ENCODE measurements around the gene FREM2.

FREM2 gene

GRCh38 chr13:38775085-38775484 is 88.2 kb downstream of the FREM2 start:
- Histone ChIP-seq H3K27ac (replicated peaks; ENCODE audit: low read length) (no peak overlapping the region), H3K79me1 (ENCODE audit: low read depth, low read length) (no peaks in the 10 kb centered on the region), H3K4ac (ENCODE audit: low read length) (no peak overlapping the region), H3K4me2 (ENCODE audit: insufficient read depth, low read length, poor library complexity, severe bottlenecking) (no peak overlapping the region), H3K27me3 (ENCODE audit: control insufficient read depth in 3 of 3, insufficient read depth in 3 of 3, low read depth in 1 of 3, low read length in 3 of 3) (no peaks in the 10 kb centered on the region), H4K91ac (ENCODE audit: low read depth, low read length, poor library complexity) (no peak overlapping the region), H3K4me1 (ENCODE audit: control insufficient read depth in 2 of 2, insufficient read depth in 1 of 2, low read depth in 1 of 2, low read length in 2 of 2) (no peaks in the 10 kb centered on the region), H3K36me3 (replicated peaks in 1 of 2; ENCODE audit: control insufficient read depth in 2 of 2, insufficient read depth in 2 of 2, low read length in 2 of 2) (no peaks in the 10 kb centered on the region), H4K8ac (ENCODE audit: low read depth, low read length) (no peak overlapping the region), H2AFZ (ENCODE audit: low read length) (no peak overlapping the region), H3K18ac (ENCODE audit: low read length) (no peak overlapping the region), H3K23ac (ENCODE audit: low read depth, low read length, poor library complexity) (no peak overlapping the region), H2BK12ac (ENCODE audit: low read length) (no peak overlapping the region), H2BK5ac (ENCODE audit: low read length) (no peak overlapping the region), H2BK15ac (ENCODE audit: low read length) (no peak overlapping the region), H2AK5ac (ENCODE audit: low read depth, low read length) (no peak overlapping the region), H3K9ac (ENCODE audit: low read depth, low read length, poor library complexity) (no peak overlapping the region), H3K9me3 (replicated peaks in 1 of 2; ENCODE audit: control insufficient read depth in 2 of 2, insufficient read depth in 1 of 2, low read depth in 1 of 2, low read length in 2 of 2) (peaks cover 0 to 4% of the 10 kb centered on the region in 2 donors), H3K4me3 (ENCODE audit: low read length in 2 of 2) (no peak overlapping the region), H3K14ac (ENCODE audit: low read length) (no peak overlapping the region), H2BK120ac (ENCODE audit: low read depth, low read length) (no peak overlapping the region)
- DNase-seq (ENCODE audit: low spot score) = no peak
- WGBS, 2 donors (ENCODE audit: extremely low coverage in 2 of 2, insufficient read length in 2 of 2, insufficient replicate concordance in 1 of 2) = no CpG with 5 or more reads among the region's 5 CpGs

- H2BK15ac ChIP-seq (ENCODE audit: low read length) = no peak overlapping the region
- no peak overlapping the region for H4K8ac ChIP-seq (ENCODE audit: low read depth, low read length)
- no peak overlapping the region for H2AFZ ChIP-seq (ENCODE audit: low read length)
- no peaks in the 10 kb centered on the region for H3K36me3 ChIP-seq (replicated peaks in 1 of 2; ENCODE audit: control insufficient read depth in 2 of 2, insufficient read depth in 2 of 2, low read length in 2 of 2)
- no peak overlapping the region for H3K4me2 ChIP-seq (ENCODE audit: insufficient read depth, low read length, poor library complexity, severe bottlenecking)
- peaks cover 0 to 4% of the 10 kb centered on the region in 2 donors for H3K9me3 ChIP-seq (replicated peaks in 1 of 2; ENCODE audit: control insufficient read depth in 2 of 2, insufficient read depth in 1 of 2, low read depth in 1 of 2, low read length in 2 of 2)
- H2BK5ac ChIP-seq (ENCODE audit: low read length) = no peak overlapping the region
- no peak overlapping the region for H4K91ac ChIP-seq (ENCODE audit: low read depth, low read length, poor library complexity)
- no peaks in the 10 kb centered on the region for H3K27me3 ChIP-seq (ENCODE audit: control insufficient read depth in 3 of 3, insufficient read depth in 3 of 3, low read depth in 1 of 3, low read length in 3 of 3)
- no CpG with 5 or more reads among the region's 6 CpGs for WGBS, 2 donors (ENCODE audit: extremely low coverage in 2 of 2, insufficient read length in 2 of 2, insufficient replicate concordance in 1 of 2)
- H3K14ac ChIP-seq (ENCODE audit: low read length) = no peak overlapping the region
- no peak for DNase-seq (ENCODE audit: low spot score)
- H2AK5ac ChIP-seq (ENCODE audit: low read depth, low read length) = no peak overlapping the region
- H3K4me3 ChIP-seq (ENCODE audit: low read length in 2 of 2) = no peak overlapping the region
- no peak overlapping the region for H3K18ac ChIP-seq (ENCODE audit: low read length)
- no peaks in the 10 kb centered on the region for H3K79me1 ChIP-seq (ENCODE audit: low read depth, low read length)
- H2BK12ac ChIP-seq (ENCODE audit: low read length) = no peak overlapping the region
- no peaks in the 10 kb centered on the region for H3K4me1 ChIP-seq (ENCODE audit: control insufficient read depth in 2 of 2, insufficient read depth in 1 of 2, low read depth in 1 of 2, low read length in 2 of 2)
- H2BK120ac ChIP-seq (ENCODE audit: low read depth, low read length) = no peak overlapping the region
- no peak overlapping the region for H3K27ac ChIP-seq (replicated peaks; ENCODE audit: low read length)
- H3K4ac ChIP-seq (ENCODE audit: low read length) = no peak overlapping the region
- H3K23ac ChIP-seq (ENCODE audit: low read depth, low read length, poor library complexity) = no peak overlapping the region
- no peak overlapping the region for H3K9ac ChIP-seq (ENCODE audit: low read depth, low read length, poor library complexity)
Measured at GRCh38 chr13:38777347-38778119, 90.7 kb downstream of the FREM2 start.

- Histone ChIP-seq H3K4ac (ENCODE audit: low read length) (no peak overlapping the region), H2BK120ac (ENCODE audit: low read depth, low read length) (no peak overlapping the region), H3K23ac (ENCODE audit: low read depth, low read length, poor library complexity) (no peak overlapping the region), H4K91ac (ENCODE audit: low read depth, low read length, poor library complexity) (no peak overlapping the region), H3K9me3 (replicated peaks in 1 of 2; ENCODE audit: control insufficient read depth in 2 of 2, insufficient read depth in 1 of 2, low read depth in 1 of 2, low read length in 2 of 2) (peaks cover 0 to 4% of the 10 kb centered on the region in 2 donors), H3K36me3 (replicated peaks in 1 of 2; ENCODE audit: control insufficient read depth in 2 of 2, insufficient read depth in 2 of 2, low read length in 2 of 2) (no peaks in the 10 kb centered on the region), H2BK15ac (ENCODE audit: low read length) (no peak overlapping the region), H2BK5ac (ENCODE audit: low read length) (no peak overlapping the region), H4K8ac (ENCODE audit: low read depth, low read length) (no peak overlapping the region), H3K4me1 (ENCODE audit: control insufficient read depth in 2 of 2, insufficient read depth in 1 of 2, low read depth in 1 of 2, low read length in 2 of 2) (no peaks in the 10 kb centered on the region), H3K27me3 (ENCODE audit: control insufficient read depth in 3 of 3, insufficient read depth in 3 of 3, low read depth in 1 of 3, low read length in 3 of 3) (no peaks in the 10 kb centered on the region), H3K9ac (ENCODE audit: low read depth, low read length, poor library complexity) (no peak overlapping the region), H3K18ac (ENCODE audit: low read length) (no peak overlapping the region), H2AFZ (ENCODE audit: low read length) (no peak overlapping the region), H3K27ac (replicated peaks; ENCODE audit: low read length) (no peak overlapping the region), H2BK12ac (ENCODE audit: low read length) (no peak overlapping the region), H3K14ac (ENCODE audit: low read length) (no peak overlapping the region), H3K4me3 (ENCODE audit: low read length in 2 of 2) (no peak overlapping the region), H3K4me2 (ENCODE audit: insufficient read depth, low read length, poor library complexity, severe bottlenecking) (no peak overlapping the region), H2AK5ac (ENCODE audit: low read depth, low read length) (no peak overlapping the region), H3K79me1 (ENCODE audit: low read depth, low read length) (no peaks in the 10 kb centered on the region)
- DNase-seq (ENCODE audit: low spot score) = no peak
- no CpG with 5 or more reads among the region's 3 CpGs for WGBS, 2 donors (ENCODE audit: extremely low coverage in 2 of 2, insufficient read length in 2 of 2, insufficient replicate concordance in 1 of 2)
Measured at GRCh38 chr13:38781539-38781938, 94.7 kb downstream of the FREM2 start.

GRCh38 chr13:38784036-38784880 is 97.4 kb downstream of the FREM2 start:
- no CpG with 5 or more reads among the region's 15 CpGs for WGBS, 2 donors (ENCODE audit: extremely low coverage in 2 of 2, insufficient read length in 2 of 2, insufficient replicate concordance in 1 of 2)
- Histone ChIP-seq H4K8ac (ENCODE audit: low read depth, low read length) (no peak overlapping the region), H3K14ac (ENCODE audit: low read length) (no peak overlapping the region), H3K4ac (ENCODE audit: low read length) (no peak overlapping the region), H2BK120ac (ENCODE audit: low read depth, low read length) (no peak overlapping the region), H3K27ac (replicated peaks; ENCODE audit: low read length) (no peak overlapping the region), H2AK5ac (ENCODE audit: low read depth, low read length) (no peak overlapping the region), H3K9ac (ENCODE audit: low read depth, low read length, poor library complexity) (no peak overlapping the region), H2BK5ac (ENCODE audit: low read length) (no peak overlapping the region), H3K4me1 (ENCODE audit: control insufficient read depth in 2 of 2, insufficient read depth in 1 of 2, low read depth in 1 of 2, low read length in 2 of 2) (no peaks in the 10 kb centered on the region), H3K36me3 (replicated peaks in 1 of 2; ENCODE audit: control insufficient read depth in 2 of 2, insufficient read depth in 2 of 2, low read length in 2 of 2) (no peaks in the 10 kb centered on the region), H3K18ac (ENCODE audit: low read length) (no peak overlapping the region), H4K91ac (ENCODE audit: low read depth, low read length, poor library complexity) (no peak overlapping the region), H2BK12ac (ENCODE audit: low read length) (no peak overlapping the region), H3K9me3 (replicated peaks in 1 of 2; ENCODE audit: control insufficient read depth in 2 of 2, insufficient read depth in 1 of 2, low read depth in 1 of 2, low read length in 2 of 2) (no peaks in the 10 kb centered on the region), H2AFZ (ENCODE audit: low read length) (no peak overlapping the region), H3K4me3 (ENCODE audit: low read length in 2 of 2) (no peak overlapping the region), H2BK15ac (ENCODE audit: low read length) (no peak overlapping the region), H3K79me1 (ENCODE audit: low read depth, low read length) (no peaks in the 10 kb centered on the region), H3K27me3 (ENCODE audit: control insufficient read depth in 3 of 3, insufficient read depth in 3 of 3, low read depth in 1 of 3, low read length in 3 of 3) (no peaks in the 10 kb centered on the region), H3K4me2 (ENCODE audit: insufficient read depth, low read length, poor library complexity, severe bottlenecking) (no peak overlapping the region), H3K23ac (ENCODE audit: low read depth, low read length, poor library complexity) (no peak overlapping the region)
- DNase-seq (ENCODE audit: low spot score) = no peak
